Glutamatergic neuron (in vitro differentiated cells): Measurements from ENCODE around the gene DNAJC8. TPM values are rescaled to one million over a fixed set of nuclear protein-coding genes. Genes with fewer than 3 reads are reported as not detected.

Experiments used
- DNase-seq: peaks from one replicate; pipeline ENCODE4 v3.0.0; 2022
- H3K27ac Mint-ChIP-seq: one replicate; pipeline ENCODE4 v1.8.0; 2020; ENCODE audit warnings: mild to moderate bottlenecking, mixed read lengths, inconsistent platforms; ENCODE audit not compliant: unreplicated experiment
- H3K27me3 Mint-ChIP-seq: one replicate; pipeline ENCODE4 v1.8.0; 2020; ENCODE audit warnings: mild to moderate bottlenecking, moderate library complexity, mixed read lengths, inconsistent platforms; ENCODE audit not compliant: unreplicated experiment
- H3K36me3 Mint-ChIP-seq: one replicate; pipeline ENCODE4 v1.8.0; 2020; ENCODE audit warnings: mild to moderate bottlenecking, mixed read lengths, inconsistent platforms; ENCODE audit not compliant: unreplicated experiment
- H3K4me1 Mint-ChIP-seq: one replicate; pipeline ENCODE4 v1.8.0; 2020; ENCODE audit warnings: mild to moderate bottlenecking, low read depth, mixed read lengths, inconsistent platforms; ENCODE audit not compliant: unreplicated experiment
- H3K4me3 Mint-ChIP-seq: one replicate; pipeline ENCODE4 v1.8.0; 2020; ENCODE audit warnings: mild to moderate bottlenecking, mixed read lengths, inconsistent platforms; ENCODE audit not compliant: unreplicated experiment
- H3K9me3 Mint-ChIP-seq: one replicate; pipeline ENCODE4 v1.8.0; 2020; ENCODE audit warnings: mild to moderate bottlenecking, moderate library complexity, mixed read lengths, inconsistent platforms; ENCODE audit not compliant: unreplicated experiment
- total RNA-seq: library from RNA; stranded (reverse); fragmentation: NEBNext Ultra II Directional; extraction: Animal tissue kit (Norgen Biotek cat#: 25700); gene quantifications from one replicate; pipeline ENCODE4 v1.2.1, GENCODE V29; 2021; ENCODE audit not compliant: unreplicated experiment
- TF ChIP-seq, protein P1 (sequence below): fragments of 200-600 bp; sonication (generic); IDR thresholded peaks from one replicate; pipeline ENCODE4 v1.5.0; 2021; ENCODE audit not compliant: partially characterized antibody, unreplicated experiment

The DNAJC8 gene
- total RNA-seq, 1 donor from 2014 or later, result 82.8 TPM

DNA sequence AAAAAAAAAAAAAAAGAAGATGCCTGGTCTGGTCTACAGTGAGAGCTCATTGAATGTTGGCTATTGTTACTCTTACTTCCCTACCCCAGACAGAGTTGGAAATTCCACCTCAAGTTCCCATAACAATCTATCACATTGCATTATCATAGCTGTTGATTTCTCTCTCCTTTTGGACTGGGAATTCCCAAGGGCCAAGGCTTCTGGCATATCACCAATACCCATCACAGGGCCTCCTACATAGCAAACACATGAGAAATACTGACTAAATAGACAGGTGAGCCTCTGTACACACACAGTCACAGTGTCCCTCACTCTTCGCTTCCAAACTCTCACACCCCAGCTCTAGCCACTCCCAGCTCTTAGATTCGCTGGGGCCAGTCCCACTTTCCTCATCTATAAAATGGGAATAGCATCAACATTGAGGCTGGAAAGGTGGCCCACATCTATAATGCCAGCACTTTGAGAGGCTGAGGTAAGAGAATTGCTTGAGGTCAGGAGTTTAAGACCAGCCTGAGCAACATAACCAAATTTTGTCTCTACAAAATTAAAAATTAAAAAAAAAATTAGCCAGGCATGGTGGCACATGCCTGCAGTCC lies 62.7 kb downstream of the DNAJC8 start:
- H3K4me3 Mint-ChIP-seq, result no peak overlapping the region
- H3K4me1 Mint-ChIP-seq, result peaks cover 18% of the 10 kb centered on the region
- no peak overlapping the region for H3K27ac Mint-ChIP-seq
- no peak for DNase-seq
- H3K36me3 Mint-ChIP-seq, result peaks cover 4% of the 10 kb centered on the region
- H3K9me3 Mint-ChIP-seq, result no peaks in the 10 kb centered on the region
- H3K27me3 Mint-ChIP-seq, result peaks cover 2% of the 10 kb centered on the region
- TF ChIP-seq, protein P1, sequence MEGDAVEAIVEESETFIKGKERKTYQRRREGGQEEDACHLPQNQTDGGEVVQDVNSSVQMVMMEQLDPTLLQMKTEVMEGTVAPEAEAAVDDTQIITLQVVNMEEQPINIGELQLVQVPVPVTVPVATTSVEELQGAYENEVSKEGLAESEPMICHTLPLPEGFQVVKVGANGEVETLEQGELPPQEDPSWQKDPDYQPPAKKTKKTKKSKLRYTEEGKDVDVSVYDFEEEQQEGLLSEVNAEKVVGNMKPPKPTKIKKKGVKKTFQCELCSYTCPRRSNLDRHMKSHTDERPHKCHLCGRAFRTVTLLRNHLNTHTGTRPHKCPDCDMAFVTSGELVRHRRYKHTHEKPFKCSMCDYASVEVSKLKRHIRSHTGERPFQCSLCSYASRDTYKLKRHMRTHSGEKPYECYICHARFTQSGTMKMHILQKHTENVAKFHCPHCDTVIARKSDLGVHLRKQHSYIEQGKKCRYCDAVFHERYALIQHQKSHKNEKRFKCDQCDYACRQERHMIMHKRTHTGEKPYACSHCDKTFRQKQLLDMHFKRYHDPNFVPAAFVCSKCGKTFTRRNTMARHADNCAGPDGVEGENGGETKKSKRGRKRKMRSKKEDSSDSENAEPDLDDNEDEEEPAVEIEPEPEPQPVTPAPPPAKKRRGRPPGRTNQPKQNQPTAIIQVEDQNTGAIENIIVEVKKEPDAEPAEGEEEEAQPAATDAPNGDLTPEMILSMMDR, result no peak

DNA sequence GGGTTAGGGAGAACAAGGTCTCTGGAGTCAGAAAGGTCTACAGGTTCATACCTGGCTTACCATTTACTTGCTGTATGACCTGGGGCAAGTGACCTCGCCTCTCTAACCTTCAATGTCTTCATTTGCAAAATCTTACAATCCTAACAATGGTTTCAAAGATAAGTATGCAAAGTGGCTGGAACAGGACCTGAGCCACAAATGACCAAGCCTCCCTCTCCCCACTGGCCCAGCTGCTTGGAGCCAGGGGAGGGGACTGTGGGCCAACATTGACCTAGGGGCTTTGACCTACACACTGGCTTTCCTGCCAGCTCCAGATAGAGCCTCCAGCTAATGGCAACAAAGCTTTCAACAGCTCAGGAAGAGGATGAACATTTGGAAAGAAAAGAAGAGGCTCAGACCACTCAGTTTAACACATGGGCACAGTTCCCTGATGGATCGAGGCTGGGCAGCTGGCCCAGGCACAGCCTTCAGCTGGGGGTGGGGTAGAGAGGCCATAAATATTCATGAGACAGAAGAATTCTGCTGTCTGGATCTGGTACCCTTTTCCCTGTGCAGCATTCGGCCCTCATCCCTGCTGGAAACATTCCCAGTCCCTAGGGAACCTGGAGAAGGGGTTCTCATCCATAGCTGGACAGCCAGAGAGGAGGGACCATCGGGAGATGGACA lies 69.2 kb downstream of the DNAJC8 start:
- Mint-ChIP-seq H3K4me3 (peak overlapping the region; percentile 40), H3K36me3 (peaks cover 4% of the 10 kb centered on the region), H3K4me1 (peaks cover 18% of the 10 kb centered on the region), H3K27me3 (peaks cover 3% of the 10 kb centered on the region), H3K9me3 (peaks cover 5% of the 10 kb centered on the region), H3K27ac (peak overlapping the region; percentile 91)
- TF ChIP-seq, protein P1, result no peak
- peak; percentile 46 for DNase-seq

DNA sequence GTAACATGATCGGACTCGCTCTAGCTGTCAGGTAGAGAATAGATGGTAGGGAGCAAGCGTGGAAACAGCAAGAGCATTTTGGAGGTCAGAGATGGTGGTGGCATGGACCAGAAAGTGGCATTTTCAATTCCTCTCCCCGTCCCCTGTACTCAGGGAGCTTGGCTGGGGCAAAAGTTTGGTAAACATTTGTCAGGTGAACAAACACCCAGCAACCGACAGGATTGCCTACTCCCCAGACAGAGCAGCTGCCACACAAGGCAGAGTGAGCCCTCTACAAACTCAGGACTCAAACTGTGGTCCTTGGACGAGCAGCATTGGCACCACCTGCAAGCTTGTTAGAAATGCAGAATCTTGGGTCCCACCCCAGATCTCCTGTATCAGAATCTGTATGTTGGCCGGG lies 70.7 kb downstream of the DNAJC8 start:
- H3K4me1 Mint-ChIP-seq, result peaks cover 18% of the 10 kb centered on the region
- H3K27me3 Mint-ChIP-seq, result peaks cover 3% of the 10 kb centered on the region
- TF ChIP-seq, protein P1, result no peak
- H3K9me3 Mint-ChIP-seq, result peaks cover 5% of the 10 kb centered on the region
- peak overlapping the region; percentile 6 for H3K4me3 Mint-ChIP-seq
- no peak for DNase-seq
- H3K27ac Mint-ChIP-seq, result no peak overlapping the region
- H3K36me3 Mint-ChIP-seq, result peaks cover 4% of the 10 kb centered on the region

DNA sequence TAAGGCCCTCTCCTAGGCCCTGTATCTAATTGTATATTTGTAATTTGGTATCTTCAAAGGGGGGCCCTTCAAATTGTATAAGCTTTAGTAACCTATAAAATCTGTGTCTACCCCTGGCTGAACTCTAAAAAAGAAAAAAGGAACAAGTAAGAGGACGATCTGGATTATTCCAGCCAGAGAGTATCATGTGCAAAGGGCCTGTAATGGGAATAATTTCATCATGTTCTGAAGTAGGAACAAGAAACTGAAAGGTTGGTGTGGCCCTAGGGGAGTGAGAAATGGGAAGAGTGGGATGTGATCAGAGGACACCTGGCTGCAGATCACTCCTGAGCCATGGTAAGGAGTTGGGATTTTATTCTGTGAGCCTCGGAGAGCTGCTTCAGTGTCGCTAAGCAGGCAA lies 71.1 kb downstream of the DNAJC8 start:
- Mint-ChIP-seq H3K4me3 (peak overlapping the region; percentile 6), H3K27ac (no peak overlapping the region), H3K4me1 (peaks cover 18% of the 10 kb centered on the region), H3K9me3 (peaks cover 5% of the 10 kb centered on the region), H3K27me3 (peaks cover 3% of the 10 kb centered on the region), H3K36me3 (peaks cover 4% of the 10 kb centered on the region)
- no peak for DNase-seq
- TF ChIP-seq, protein P1, result no peak

DNA sequence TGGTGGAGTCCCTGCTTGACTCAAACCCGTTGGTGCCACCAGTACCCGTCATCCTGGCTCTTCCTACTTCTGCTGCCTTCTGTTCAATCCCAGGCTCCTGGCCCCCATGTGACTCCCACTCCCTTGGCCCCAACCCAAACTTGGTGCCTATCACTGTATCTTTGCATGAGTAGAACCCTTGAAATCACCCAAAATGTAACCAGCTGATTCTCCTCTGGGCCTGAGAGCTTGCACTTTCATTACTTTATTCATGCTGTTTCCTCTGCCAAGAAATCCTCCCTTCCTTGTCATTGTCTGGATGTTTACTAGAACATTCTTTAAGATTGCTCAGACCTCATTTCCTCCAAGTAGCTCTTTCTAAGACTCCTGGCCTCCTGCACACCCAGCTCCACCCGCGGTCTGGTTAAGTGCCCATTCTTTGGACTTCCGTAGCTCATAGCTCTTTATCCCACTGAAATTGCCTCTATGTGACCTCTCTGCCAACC lies 72.0 kb downstream of the DNAJC8 start:
- Mint-ChIP-seq H3K4me3 (no peak overlapping the region), H3K27me3 (peaks cover 3% of the 10 kb centered on the region), H3K4me1 (peaks cover 18% of the 10 kb centered on the region), H3K27ac (no peak overlapping the region), H3K36me3 (peaks cover under 1% of the 10 kb centered on the region), H3K9me3 (peaks cover 5% of the 10 kb centered on the region)
- TF ChIP-seq, protein P1, result no peak
- no peak for DNase-seq
